Stimulated activated CD4-positive, alpha-beta T cell treated with anti-CD3 and anti-CD28 coated beads, Interleukin-12 subunit alpha, Interleukin-12 subunit beta, amount 100 ng/mL, for 4 hours (primary cell): Measurements from ENCODE around the gene MXD1.

Experiments used
- DNase-seq: peaks from one replicate; pipeline ENCODE4 v3.0.0-alpha.2; 2020

Gene MXD1

GRCh38 chr2:69955029-69955428 lies 40.1 kb downstream of the MXD1 start:
- DNase-seq, result no peak

- no peak for DNase-seq
Observed at GRCh38 chr2:69956475-69956979, 41.6 kb downstream of the MXD1 start.

GRCh38 chr2:69957965-69958364 lies 43.1 kb downstream of the MXD1 start:
- no peak for DNase-seq

GRCh38 chr2:69958480-69958879 lies 43.6 kb downstream of the MXD1 start:
- no peak for DNase-seq

GRCh38 chr2:69959425-69959824 lies 44.5 kb downstream of the MXD1 start:
- DNase-seq, result no peak

GRCh38 chr2:69960821-69961220 lies 45.9 kb downstream of the MXD1 start:
- no peak for DNase-seq

GRCh38 chr2:69961496-69961895 lies 46.6 kb downstream of the MXD1 start, which contains the start of gene ASPRV1:
Gene ASPRV1, minus strand, starts transcription at chr2:69961631. Its CDS starts 195 bp downstream, at chr2:69961436.
- no peak for DNase-seq

GRCh38 chr2:69962986-69963730 lies 48.2 kb downstream of the MXD1 start:
- no peak for DNase-seq

GRCh38 chr2:69964353-69964841 lies 49.5 kb downstream of the MXD1 start:
- no peak for DNase-seq

- no peak for DNase-seq
Observed at GRCh38 chr2:69965756-69966445, 51.0 kb downstream of the MXD1 start.

- no peak for DNase-seq
Observed at GRCh38 chr2:69966496-69966895, 51.6 kb downstream of the MXD1 start.

- DNase-seq, result no peak
Observed at GRCh38 chr2:69968609-69969008, 53.7 kb downstream of the MXD1 start.

- DNase-seq, result no peak
Observed at GRCh38 chr2:69969126-69969983, 54.4 kb downstream of the MXD1 start.

- DNase-seq, result no peak
Observed at GRCh38 chr2:69969991-69970390, 55.1 kb downstream of the MXD1 start.

GRCh38 chr2:69972822-69973221 lies 57.9 kb downstream of the MXD1 start:
- DNase-seq, result no peak

GRCh38 chr2:69973335-69973735 lies 58.4 kb downstream of the MXD1 start:
- no peak for DNase-seq

GRCh38 chr2:69975136-69975852 lies 60.4 kb downstream of the MXD1 start:
- no peak for DNase-seq

- no peak for DNase-seq
Observed at GRCh38 chr2:69975853-69976462, 61.0 kb downstream of the MXD1 start.

GRCh38 chr2:69977186-69977585 lies 62.3 kb downstream of the MXD1 start:
- no peak for DNase-seq

GRCh38 chr2:69977906-69978482 lies 63.1 kb downstream of the MXD1 start:
- DNase-seq, result no peak
